Gastrocnemius medialis (tissue), 4 donors: ENCODE measurements around the gene CCL19.

ENCODE experiments used
- CTCF ChIP-seq, 5 experiments: fragments of 450-650 bp in 3 of 5; fragments of 200-600 bp in 2 of 5; sonication (generic) in 2 of 5; IDR thresholded peaks in 4 of 5; conservative IDR thresholded peaks in 1 of 5; 1 replicate in 4 of 5; 2 replicates in 1 of 5; pipeline ENCODE4 v1.5.1; 2016 to 2019; ENCODE audit warnings: antibody characterized with exemption in 5 of 5, mild to moderate bottlenecking in 3 of 5, moderate library complexity in 3 of 5
- POLR2A ChIP-seq, 2 donors: fragments of 450-650 bp; IDR thresholded peaks; one replicate each; pipeline ENCODE4 v1.6.1; 2017; ENCODE audit warnings: antibody characterized with exemption in 2 of 2, mild to moderate bottlenecking in 2 of 2, moderate library complexity in 2 of 2

- peak in 1 of 5 experiments; percentile 9 for TF ChIP-seq CTCF (IDR thresholded peaks at IDR 0.05 in 4 of 5, conservative IDR thresholded peaks at IDR 0.05 in 1 of 5)
- TF ChIP-seq POLR2A (IDR thresholded peaks at IDR 0.05), result peak; percentile 62 to 63
These were observed 25.5 kb downstream of the CCL19 start for GRCh38 chr9:34665381-34666250.
